Ecto neural progenitor cell (in vitro differentiated cells): ENCODE measurements around the gene SELENON.

Source experiments
- DNase-seq: peaks from one replicate; pipeline ENCODE4 v3.0.0-alpha.2; 2018; ENCODE audit warnings: low spot score

Gene SELENON

GRCh38 chr1:25864434-25864833 is 64.4 kb downstream of the SELENON start:
- no peak for DNase-seq

DNA sequence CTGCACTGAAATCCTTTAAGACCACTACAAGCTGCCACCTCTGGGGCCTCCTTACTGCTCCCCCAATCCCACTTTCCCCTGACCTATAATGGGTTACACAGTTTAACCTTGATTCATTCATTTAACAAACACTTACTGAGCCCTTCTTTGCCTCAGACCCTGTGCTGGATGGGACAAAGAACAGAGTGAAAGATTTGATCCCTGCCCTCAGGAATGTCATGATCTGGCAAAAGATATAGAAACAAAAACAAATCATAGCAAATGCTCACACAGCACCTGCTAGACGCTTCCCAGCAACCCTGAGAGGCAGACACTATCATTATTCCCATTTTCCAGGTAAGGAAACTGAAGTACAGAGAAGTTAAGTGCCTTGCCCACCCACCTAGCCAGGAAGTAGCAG is 66.3 kb downstream of the SELENON start:
- no peak for DNase-seq

DNA sequence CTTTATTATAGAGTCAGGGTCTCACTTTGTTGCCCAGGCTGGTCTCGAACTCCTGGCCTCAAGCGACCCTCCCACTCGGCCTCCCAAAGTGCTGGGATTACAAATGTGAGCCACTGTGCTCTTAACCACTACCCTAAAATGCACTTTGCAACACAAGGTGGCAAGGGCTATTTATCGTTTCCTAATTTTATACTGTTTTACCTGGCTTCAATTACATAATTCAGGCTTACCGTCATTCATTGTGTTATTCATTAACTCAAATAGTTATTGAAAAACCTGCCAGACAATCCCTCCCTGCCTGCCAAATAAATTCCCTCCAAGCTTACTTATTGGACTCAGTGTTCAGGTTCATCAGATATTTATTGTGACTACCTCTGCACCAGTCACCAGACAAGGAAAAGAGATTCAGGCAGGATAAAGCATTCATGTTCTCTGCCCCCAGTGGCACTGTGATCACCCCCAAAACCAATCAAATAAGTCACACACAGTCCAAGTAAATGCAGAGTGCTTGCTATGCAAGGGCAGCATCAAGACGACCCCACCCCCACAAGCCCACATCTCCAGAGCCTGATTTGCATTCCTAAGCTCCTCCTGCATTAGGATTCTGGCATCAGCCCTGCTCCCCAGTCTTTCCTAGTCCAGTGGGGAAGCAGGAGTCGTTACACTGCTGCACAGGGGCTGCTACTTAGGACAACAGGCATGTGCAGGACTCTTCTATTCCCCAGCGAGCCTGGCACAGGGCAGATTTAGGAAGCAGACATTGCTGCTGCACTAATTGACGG is 67.4 kb downstream of the SELENON start:
- no peak for DNase-seq
